WTC11 (cell line): ENCODE measurements around the gene HTR1E. TPM values are rescaled to one million over a fixed set of nuclear protein-coding genes. Genes with fewer than 3 reads are reported as not detected.
"Not testable (repeated sequence)": the region's sequence is repeated elsewhere in the genome, so short reads cannot be mapped to it uniquely, and the experiment has no call there.

ENCODE experiments used
- ATAC-seq: fragments of 200-7000 bp; cut with Tn5 transposase; 2 replicates; pipeline ENCODE4 v1.10.0; 2021; ENCODE audit warnings: mild to moderate bottlenecking, moderate library complexity
- CTCF ChIA-PET: fragments of 300-600 bp; sonication (Branson Sonifier 250); formaldehyde crosslinking; loops from one replicate; lab custom pipeline; 2021; ENCODE audit warnings: antibody characterized with exemption; lab: Charles Lee
- POLR2A ChIA-PET: fragments of 350-600 bp; sonication (Branson Sonifier 250); formaldehyde crosslinking; loops from one replicate; lab custom pipeline; 2021; ENCODE audit warnings: antibody characterized with exemption; lab: Charles Lee
- DNase-seq: peaks from one replicate; pipeline ENCODE4 v3.0.0; 2021; ENCODE audit warnings: low spot score
- H3K27ac Mint-ChIP-seq: 2 replicates; pipeline ENCODE4 v1.8.0; 2021; ENCODE audit warnings: mixed read lengths
- H3K27me3 Mint-ChIP-seq: 2 replicates; pipeline ENCODE4 v1.8.0; 2021; ENCODE audit warnings: low read depth, mild to moderate bottlenecking, moderate library complexity, mixed read lengths
- H3K36me3 Mint-ChIP-seq: 2 replicates; pipeline ENCODE4 v1.8.0; 2021; ENCODE audit warnings: mixed read lengths
- H3K4me1 Mint-ChIP-seq: 2 replicates; pipeline ENCODE4 v1.8.0; 2022; ENCODE audit warnings: mixed read lengths
- H3K4me3 Mint-ChIP-seq: 2 replicates; pipeline ENCODE4 v1.8.0; 2021; ENCODE audit warnings: mild to moderate bottlenecking, moderate library complexity, mixed read lengths
- H3K9me3 Mint-ChIP-seq: 2 replicates; pipeline ENCODE4 v1.8.0; 2021; ENCODE audit warnings: mixed read lengths
- ATF1 ChIP-seq: sonication (generic); formaldehyde crosslinking; IDR thresholded peaks from 2 replicates; pipeline ENCODE4 v1.8.1; 2023; ENCODE audit warnings: mild to moderate bottlenecking, moderate library complexity, missing genetic modification reagents
- ATF3 ChIP-seq: sonication (generic); formaldehyde crosslinking; conservative IDR thresholded peaks from 2 replicates; pipeline ENCODE4 v1.8.1; 2022; ENCODE audit warnings: mild to moderate bottlenecking, missing genetic modification reagents
- ATF6 ChIP-seq: sonication (generic); formaldehyde crosslinking; IDR thresholded peaks from 2 replicates; pipeline ENCODE4 v1.8.1; 2023; ENCODE audit warnings: mild to moderate bottlenecking, missing genetic modification reagents
- CDX4 ChIP-seq: fragments of 250-450 bp; sonication (Bioruptor Pico); IDR thresholded peaks from 2 replicates; pipeline ENCODE4 v1.9.0; 2021; ENCODE audit warnings: moderate library complexity, mild to moderate bottlenecking, inconsistent platforms, borderline replicate concordance
- E2F4 ChIP-seq: sonication (generic); formaldehyde crosslinking; IDR thresholded peaks from 2 replicates; pipeline ENCODE4 v1.8.1; 2022; ENCODE audit warnings: low read depth, mild to moderate bottlenecking, moderate library complexity, missing genetic modification reagents, borderline replicate concordance
- FOXP1 ChIP-seq: sonication (generic); formaldehyde crosslinking; IDR thresholded peaks from 2 replicates; pipeline ENCODE4 v1.8.0; 2022; ENCODE audit warnings: missing genetic modification reagents, mild to moderate bottlenecking, moderate library complexity, borderline replicate concordance
- GRHL2 ChIP-seq: fragments of 250-450 bp; sonication (Bioruptor Pico); IDR thresholded peaks from 2 replicates; pipeline ENCODE4 v1.8.0; 2022; ENCODE audit warnings: mild to moderate bottlenecking, moderate library complexity; ENCODE audit not compliant: insufficient replicate concordance, severe bottlenecking
- RORB ChIP-seq: fragments of 250-450 bp; sonication (Bioruptor Pico); IDR thresholded peaks from 2 replicates; pipeline ENCODE4 v1.9.0; 2021; ENCODE audit warnings: mild to moderate bottlenecking
- SMAD3 ChIP-seq: sonication (generic); formaldehyde crosslinking; IDR thresholded peaks from 2 replicates; pipeline ENCODE4 v1.8.0; 2022; ENCODE audit warnings: missing genetic modification reagents, mild to moderate bottlenecking, borderline replicate concordance
- SP1 ChIP-seq: sonication (generic); formaldehyde crosslinking; conservative IDR thresholded peaks from 2 replicates; pipeline ENCODE4 v1.8.1; 2022; ENCODE audit warnings: missing genetic modification reagents
- STAT6 ChIP-seq: sonication (generic); formaldehyde crosslinking; conservative IDR thresholded peaks from 2 replicates; pipeline ENCODE4 v1.8.1; 2023; ENCODE audit warnings: mild to moderate bottlenecking, low read depth, missing genetic modification reagents, moderate library complexity
- ZNF121 ChIP-seq: sonication (generic); formaldehyde crosslinking; IDR thresholded peaks from 2 replicates; pipeline ENCODE4 v1.8.0; 2023; ENCODE audit warnings: missing genetic modification reagents
- ZNF317 ChIP-seq: sonication (generic); formaldehyde crosslinking; IDR thresholded peaks from 2 replicates; pipeline ENCODE4 v1.8.1; 2023; ENCODE audit warnings: low read depth, mild to moderate bottlenecking, moderate library complexity, missing genetic modification reagents, borderline replicate concordance
- total RNA-seq: library from RNA; stranded (reverse); gene quantifications from 3 replicates; pipeline ENCODE4 v1.2.3, GENCODE V29; 2021

HTR1E gene
- total RNA-seq, 1 experiment from 2014 or later, result 0.09 TPM

- no peak for TF ChIP-seq STAT6 (CRISPR knock-in tag)
- no peak for TF ChIP-seq ATF1 (CRISPR knock-in tag)
- TF ChIP-seq RORB (CRISPR knock-in tag), result no peak
- TF ChIP-seq ZNF121 (CRISPR knock-in tag), result no peak
- TF ChIP-seq SMAD3, result no peak
- no peak for TF ChIP-seq SP1
- no peak for TF ChIP-seq E2F4 (CRISPR knock-in tag)
- no peak for TF ChIP-seq ATF6 (CRISPR knock-in tag)
- TF ChIP-seq FOXP1 (CRISPR knock-in tag), result no peak
- no peak for TF ChIP-seq GRHL2
- TF ChIP-seq ATF3 (CRISPR knock-in tag), result no peak
- TF ChIP-seq ZNF317 (CRISPR knock-in tag), result no peak
- no peak for TF ChIP-seq CDX4 (CRISPR knock-in tag)
Measured at GRCh38 chr6:87001494-87001893, 64.2 kb downstream of the HTR1E start (continued).

- H3K27me3 Mint-ChIP-seq, ATAC-seq, H3K27ac Mint-ChIP-seq, H3K4me3 Mint-ChIP-seq, H3K4me1 Mint-ChIP-seq, CTCF ChIA-PET, DNase-seq: not testable (repeated sequence)
- peaks cover 69% of the 10 kb centered on the region for H3K9me3 Mint-ChIP-seq
- POLR2A ChIA-PET, result interaction anchor here (0.6 kb wide), 1 partner anchor 609 kb away, joined by 3 read pairs; no protein-coding TSS in a partner anchor
- H3K36me3 Mint-ChIP-seq, result peaks cover 16% of the 10 kb centered on the region
Measured at GRCh38 chr6:87002391-87002790, 65.1 kb downstream of the HTR1E start.

GRCh38 chr6:87006541-87006940 is 69.2 kb downstream of the HTR1E start:
- CTCF ChIA-PET, H3K27me3 Mint-ChIP-seq, DNase-seq, POLR2A ChIA-PET, H3K4me3 Mint-ChIP-seq, H3K4me1 Mint-ChIP-seq, ATAC-seq, H3K27ac Mint-ChIP-seq: not testable (repeated sequence)
- Mint-ChIP-seq H3K36me3 (peaks cover 20% of the 10 kb centered on the region), H3K9me3 (peaks cover 70% of the 10 kb centered on the region)

GRCh38 chr6:87009581-87009980 is 72.3 kb downstream of the HTR1E start:
- H3K27ac Mint-ChIP-seq, H3K4me3 Mint-ChIP-seq, CTCF ChIA-PET, ATAC-seq, DNase-seq, POLR2A ChIA-PET, H3K4me1 Mint-ChIP-seq, H3K27me3 Mint-ChIP-seq: not testable (repeated sequence)
- Mint-ChIP-seq H3K9me3 (peaks cover 54% of the 10 kb centered on the region), H3K36me3 (peaks cover 11% of the 10 kb centered on the region)
